Spleen (tissue), 7 donors: Measurements from ENCODE around the gene SLC38A3.

Experiments used
- POLR2AphosphoS5 ChIP-seq, 3 donors: sonication (generic); formaldehyde crosslinking; IDR thresholded peaks; one replicate each; pipeline ENCODE4 v1.5.1; 2017; ENCODE audit warnings: antibody characterized with exemption in 3 of 3
- TF ChIP-seq, protein P1 (sequence below), 11 experiments: fragments of 200-600 bp in 7 of 11; fragments of 450-650 bp in 4 of 11; sonication (generic) in 4 of 11; IDR thresholded peaks in 8 of 11; conservative IDR thresholded peaks in 3 of 11; 1 replicate in 7 of 11; 2 replicates in 4 of 11; pipeline versions ENCODE4 v1.4.0 to v1.8.0; 2016 to 2021; ENCODE audit warnings: antibody characterized with exemption in 11 of 11, inconsistent platforms in 4 of 11, mild to moderate bottlenecking in 1 of 11
- donor health status: DM: no; HTN: no; CAD: no; lungs with moderate emphysema.
- donor health status: DM: no; HTN: no; CAD: no.
- donor health status: DM: no; HTN: no; CAD: no.

DNA sequence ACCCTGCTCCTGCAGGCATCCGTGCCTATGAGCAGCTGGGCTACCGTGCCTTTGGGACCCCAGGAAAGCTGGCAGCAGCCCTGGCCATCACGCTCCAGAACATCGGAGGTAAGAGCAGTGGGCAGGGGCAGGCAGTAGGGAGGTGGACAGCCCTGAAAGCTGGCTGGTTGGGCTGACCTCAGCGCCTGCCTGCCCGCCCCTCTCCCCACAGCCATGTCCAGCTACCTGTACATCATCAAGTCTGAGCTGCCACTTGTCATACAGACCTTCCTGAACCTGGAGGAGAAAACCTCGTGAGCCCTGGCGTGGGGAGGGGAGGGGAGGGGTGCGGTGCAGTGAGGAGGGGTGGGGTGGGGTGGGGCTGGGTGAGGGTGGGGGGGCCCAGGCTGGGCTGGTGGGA lies 10.5 kb downstream of the SLC38A3 start:
- TF ChIP-seq, protein P1, sequence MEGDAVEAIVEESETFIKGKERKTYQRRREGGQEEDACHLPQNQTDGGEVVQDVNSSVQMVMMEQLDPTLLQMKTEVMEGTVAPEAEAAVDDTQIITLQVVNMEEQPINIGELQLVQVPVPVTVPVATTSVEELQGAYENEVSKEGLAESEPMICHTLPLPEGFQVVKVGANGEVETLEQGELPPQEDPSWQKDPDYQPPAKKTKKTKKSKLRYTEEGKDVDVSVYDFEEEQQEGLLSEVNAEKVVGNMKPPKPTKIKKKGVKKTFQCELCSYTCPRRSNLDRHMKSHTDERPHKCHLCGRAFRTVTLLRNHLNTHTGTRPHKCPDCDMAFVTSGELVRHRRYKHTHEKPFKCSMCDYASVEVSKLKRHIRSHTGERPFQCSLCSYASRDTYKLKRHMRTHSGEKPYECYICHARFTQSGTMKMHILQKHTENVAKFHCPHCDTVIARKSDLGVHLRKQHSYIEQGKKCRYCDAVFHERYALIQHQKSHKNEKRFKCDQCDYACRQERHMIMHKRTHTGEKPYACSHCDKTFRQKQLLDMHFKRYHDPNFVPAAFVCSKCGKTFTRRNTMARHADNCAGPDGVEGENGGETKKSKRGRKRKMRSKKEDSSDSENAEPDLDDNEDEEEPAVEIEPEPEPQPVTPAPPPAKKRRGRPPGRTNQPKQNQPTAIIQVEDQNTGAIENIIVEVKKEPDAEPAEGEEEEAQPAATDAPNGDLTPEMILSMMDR (IDR thresholded peaks at IDR 0.05 in 8 of 11, conservative IDR thresholded peaks at IDR 0.05 in 3 of 11) = no peak
- TF ChIP-seq POLR2AphosphoS5 (IDR thresholded peaks at IDR 0.05) = no peak
